Ovary (tissue), 9 donors: ENCODE results near the gene AMBP. TPM values are rescaled to one million over a fixed set of nuclear protein-coding genes. Genes with fewer than 3 reads are reported as not detected.

ENCODE experiments used
- DNase-seq, 5 donors: peaks; one replicate each; pipeline ENCODE4 v3.0.0-alpha.2; 2019 to 2020
- H3K27ac ChIP-seq, 2 donors: fragments of 200-600 bp; one replicate each; pipeline versions ENCODE4 v1.5.1 to v1.8.0; 2019 to 2022
- H3K27me3 ChIP-seq: fragments of 200-600 bp; one replicate; pipeline ENCODE4 v1.8.0; 2022
- H3K36me3 ChIP-seq: fragments of 200-600 bp; sonication (generic); one replicate; pipeline ENCODE4 v1.5.1; 2019
- H3K4me1 ChIP-seq: one replicate; pipeline ENCODE4 v1.8.1; 2013; ENCODE audit warnings: mild to moderate bottlenecking, moderate library complexity; ENCODE audit not compliant: insufficient read depth
- H3K4me3 ChIP-seq: fragments of 200-600 bp; sonication (generic); one replicate; pipeline ENCODE4 v1.5.1; 2017
- H3K9me3 ChIP-seq, 2 donors: fragments of 200-600 bp in 1 of 2; sonication (generic) in 1 of 2; one replicate each; pipeline versions ENCODE4 v1.5.1 to v1.8.1; 2013 to 2019; ENCODE audit warnings: mild to moderate bottlenecking in 1 of 2, moderate library complexity in 1 of 2
- CTCF ChIP-seq, 3 donors: fragments of 450-650 bp in 2 of 3; fragments of 200-600 bp in 1 of 3; IDR thresholded peaks; one replicate each; pipeline versions ENCODE4 v1.5.1 to v1.8.0; 2016 to 2022; ENCODE audit warnings: antibody characterized with exemption in 3 of 3, mild to moderate bottlenecking in 1 of 3
- EP300 ChIP-seq: sonication (generic); formaldehyde crosslinking; IDR thresholded peaks from one replicate; pipeline ENCODE4 v1.6.1; 2017; ENCODE audit warnings: antibody characterized with exemption
- POLR2A ChIP-seq: fragments of 450-650 bp; IDR thresholded peaks from one replicate; pipeline ENCODE4 v1.6.1; 2017; ENCODE audit warnings: antibody characterized with exemption, mild to moderate bottlenecking, moderate library complexity
- WGBS, 3 donors: extraction: QIAGEN DNeasy Blood & Tissue Kit in 1 of 3; methylation state at CpG; one replicate each; pipeline versions ENCODE4 v1.1.5 to v1.1.7; 2013 to 2017; 5-methylcytosine and 5-hydroxymethylcytosine counted together
- intact Hi-C, 4 donors: fragments of 100-400 bp; cut with DNase I; formaldehyde crosslinking; loops; one replicate each; pipeline versions ENCODE4 v1.11.0 to v1.15.1; 2022 to 2023
- polyA plus RNA-seq, 2 donors: library from polyadenylated mRNA; stranded (reverse); fragments of 200-250 nt in 1 of 2; fragments of 350-450 nt in 1 of 2; fragmentation: Illumina TruSeq in 1 of 2; extraction: RNeasy Lipid Tissue Mini Kit (QIAGEN cat#74804) in 1 of 2; gene quantifications; one replicate each; pipeline ENCODE4 v1.2.3, GENCODE V29; 2013 to 2014
- total RNA-seq, 7 donors: library from RNA; depleted of rRNA in 2 of 7; stranded (reverse); fragments of >200 nt in 2 of 7; fragmentation: NEBNext Ultra II Directional in 3 of 7; extraction: Animal tissue kit (Norgen Biotek cat#: 25700) in 3 of 7; gene quantifications; one replicate each; pipeline versions ENCODE4 v1.1.0 to v1.2.4, GENCODE V29; 2016 to 2023
- donor health status: DM: no; HTN: no; CAD: no; lungs with moderate emphysema.
- donor health status: DM: no; HTN: no; CAD: no.
- donor health status: Bipolar disorder and iron deficiency.
- donor health status: DM: yes; HTN: yes; CAD: no.
- donor health status: DM: no; HTN: no; CAD: no.
- donor health status: DM: yes; HTN: yes; CAD: no.

Gene AMBP
- total and polyA plus RNA-seq, 9 donors, result 0.15 to 3.9 (median 0.62) TPM; not detected in 3

GRCh38 chr9:114099669-114100270 lies 21.7 kb upstream of the AMBP start:
- Histone ChIP-seq H3K9me3 (peaks cover 0 to 3% of the 10 kb centered on the region in 2 donors), H3K4me3 (no peak overlapping the region), H3K27ac (no peak overlapping the region), H3K27me3 (no peaks in the 10 kb centered on the region), H3K4me1 (peaks cover 5% of the 10 kb centered on the region), H3K36me3 (no peaks in the 10 kb centered on the region)
- intact Hi-C loops, result loop anchor here in 1 of 4 donors (10.0 kb wide), 1 partner anchor 55 kb away; the partner anchor contains the start of gene COL27A1
- TF ChIP-seq POLR2A, result no peak
- no peak for TF ChIP-seq CTCF (IDR thresholded peaks at IDR 0.05)
- TF ChIP-seq EP300, result no peak
- 65 to 76% (median 74%) methylated on average over 2 of the region's 2 CpGs for WGBS, 3 donors
- no peak for DNase-seq

GRCh38 chr9:114098936-114099668 lies 21.0 kb upstream of the AMBP start, which contains the start of gene KIF12:
Gene KIF12 (minus strand): TSS chr9:114099292. CDS start chr9:114099276, 16 bp downstream.
- peaks cover 0 to 3% of the 10 kb centered on the region in 2 donors for H3K9me3 ChIP-seq
- H3K4me3 ChIP-seq, result peak within 1 kb of the TSS; percentile 19
- H3K27ac ChIP-seq, result no peak within 1 kb of the TSS
- no peaks in the 10 kb centered on the region for H3K36me3 ChIP-seq
- H3K4me1 ChIP-seq, result peaks cover 5% of the 10 kb centered on the region
- H3K27me3 ChIP-seq, result no peaks in the 10 kb centered on the region
- intact Hi-C loops, result no loop called here
- WGBS, 3 donors, result 29 to 40% (median 34%) methylated on average over 32 of the region's 32 CpGs
- DNase-seq, result no peak
- no peak for TF ChIP-seq CTCF (IDR thresholded peaks at IDR 0.05)
- TF ChIP-seq EP300, result no peak
- TF ChIP-seq POLR2A, result no peak

- Histone ChIP-seq H3K9me3 (peaks cover 0 to 3% of the 10 kb centered on the region in 2 donors), H3K27me3 (no peaks in the 10 kb centered on the region)
- WGBS, 3 donors, result 2 to 7% (median 4%) methylated on average over 27 to 76 of the region's 77 CpGs
Observed at GRCh38 chr9:114098021-114098935, 20.2 kb upstream of the AMBP start.

More at GRCh38 chr9:114098021-114098935, 20.2 kb upstream of the AMBP start:
- intact Hi-C loops, result no loop called here
- Histone ChIP-seq H3K4me1 (peaks cover 5% of the 10 kb centered on the region), H3K27ac (no peak overlapping the region), H3K4me3 (peak overlapping the region; percentile 19), H3K36me3 (no peaks in the 10 kb centered on the region)
- TF ChIP-seq CTCF (IDR thresholded peaks at IDR 0.05), result no peak
- peak in 4 of 5 donors; percentile 43 to 72 (median 64) for DNase-seq
